Erythroblast (primary cell): ENCODE data around the gene TMEM63A.

ENCODE experiments used
- DNase-seq, 2 experiments: peaks; one replicate each; lab custom pipeline; 2025; lab: John Stamatoyannopoulos, UW
- GATA1 ChIP-seq: IDR thresholded peaks from 2 replicates; pipeline ENCODE4 v1.6.1; 2011; ENCODE audit warnings: low read depth, mild to moderate bottlenecking, control low read depth, low read length, moderate library complexity
- POLR2A ChIP-seq: IDR thresholded peaks from 2 replicates; pipeline ENCODE4 v1.6.1; 2011; ENCODE audit warnings: mild to moderate bottlenecking, low read length

TMEM63A gene

GRCh38 chr1:225917536-225917935, 35.4 kb upstream of the TMEM63A start:
- TF ChIP-seq POLR2A (no peak), GATA1 (no peak)
- peak; percentile 31 to 32 for DNase-seq

DNA sequence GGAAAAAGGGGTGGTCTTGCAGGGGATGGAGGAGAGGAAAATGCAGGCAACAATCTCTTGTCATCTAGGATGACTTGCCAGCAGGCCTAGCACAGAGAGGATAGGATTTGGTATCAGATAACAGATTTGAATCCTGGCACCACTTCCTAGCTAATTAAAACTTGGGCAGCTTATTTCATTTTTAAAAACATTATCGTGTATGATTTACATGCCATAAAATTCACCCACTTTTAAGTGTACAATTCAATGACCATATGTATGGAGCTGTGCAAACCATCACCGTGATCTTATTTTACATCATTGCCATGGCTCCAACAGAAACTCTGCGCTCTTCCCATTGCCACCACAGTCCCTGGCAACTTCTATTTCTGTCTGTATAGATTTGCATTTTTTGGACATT, 34.9 kb upstream of the TMEM63A start:
- no peak for DNase-seq
- no peak for TF ChIP-seq POLR2A
- TF ChIP-seq GATA1: no peak

DNA sequence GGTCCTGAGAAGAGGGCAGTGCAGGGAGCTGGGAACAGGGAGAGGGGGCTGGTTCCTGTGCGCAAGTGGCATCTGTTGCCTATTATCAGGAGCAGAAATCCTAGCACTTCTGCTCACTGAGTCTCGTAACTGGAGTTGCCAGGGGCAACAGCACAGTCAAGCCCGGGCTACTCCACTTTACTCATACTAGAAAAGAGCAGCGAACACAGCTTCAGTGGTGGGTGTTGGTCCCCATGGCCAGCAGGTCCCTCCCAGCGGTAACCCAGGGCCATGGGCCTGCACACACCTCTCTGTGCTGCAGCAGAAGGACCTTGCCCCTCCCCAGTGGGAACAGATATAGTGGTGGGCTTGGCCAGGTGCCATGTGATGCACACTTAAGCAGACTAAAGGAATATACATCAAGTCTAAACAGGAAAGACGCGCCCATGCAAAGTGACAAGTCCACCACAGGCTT, 33.4 kb upstream of the TMEM63A start:
- no peak for DNase-seq
- TF ChIP-seq GATA1: no peak
- TF ChIP-seq POLR2A: no peak

DNA sequence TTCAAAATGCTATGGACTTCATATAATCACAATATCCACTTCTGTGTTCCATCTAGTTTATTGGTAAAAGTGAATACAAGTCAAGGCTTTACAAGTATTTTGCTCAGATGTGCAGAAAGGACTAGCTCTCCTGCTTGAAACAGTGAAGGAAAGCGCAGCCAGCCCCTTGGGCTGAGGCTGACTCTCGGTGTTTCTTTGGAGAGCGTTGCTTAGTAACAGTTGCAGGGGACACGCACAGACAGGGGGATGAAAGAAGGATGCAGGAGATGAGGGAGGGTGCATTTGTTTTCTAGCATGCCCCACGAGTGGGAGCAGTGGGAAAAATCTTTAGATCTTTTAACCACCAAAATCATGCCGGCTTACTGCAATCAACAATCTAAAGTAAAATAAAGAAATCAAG, 32.8 kb upstream of the TMEM63A start:
- no peak for TF ChIP-seq POLR2A
- TF ChIP-seq GATA1: no peak
- DNase-seq: no peak

DNA sequence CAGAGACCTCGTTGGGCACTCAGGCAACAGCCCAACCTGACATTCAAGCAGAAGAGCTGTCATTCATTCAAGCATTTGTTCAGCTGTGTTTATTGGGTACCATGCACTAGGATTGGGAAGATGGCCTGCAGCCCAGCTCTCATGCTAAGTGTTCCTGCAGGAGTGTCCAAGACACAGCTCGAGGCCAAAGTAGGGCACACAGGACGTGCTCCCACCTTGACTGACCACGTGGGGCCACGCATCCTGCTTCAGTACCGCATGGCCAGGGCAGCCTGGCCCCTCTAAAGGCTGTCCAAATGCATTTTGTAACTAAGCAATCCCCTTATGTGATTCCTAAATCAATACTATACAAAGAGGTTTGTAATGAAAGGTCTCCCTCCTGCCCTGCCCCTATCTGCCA, 32.2 kb upstream of the TMEM63A start:
- no peak for TF ChIP-seq POLR2A
- TF ChIP-seq GATA1: no peak
- DNase-seq: no peak

- TF ChIP-seq POLR2A: no peak
- no peak for TF ChIP-seq GATA1
- DNase-seq: peak; percentile 70 to 85
These were observed 29.3 kb upstream of the TMEM63A start for GRCh38 chr1:225911191-225912130.

DNA sequence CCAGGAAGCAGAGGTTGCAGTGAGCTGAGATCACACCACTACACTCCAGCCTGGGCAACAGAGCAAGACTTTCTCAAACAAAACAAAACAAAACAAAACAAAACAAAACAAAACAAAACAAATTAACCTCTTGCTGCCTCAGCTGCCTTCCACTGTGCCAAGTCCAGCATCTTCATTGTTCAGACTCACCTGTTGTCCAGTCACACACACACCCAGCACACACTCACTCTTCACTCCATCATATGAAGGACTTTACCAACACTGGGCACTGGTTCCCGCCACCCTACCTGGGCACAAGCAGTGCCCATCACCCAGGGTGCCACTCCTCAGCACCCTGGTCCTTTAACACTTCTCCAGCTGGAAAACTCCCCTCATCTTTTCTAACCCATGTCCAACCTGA, 27.3 kb upstream of the TMEM63A start:
- TF ChIP-seq GATA1: no peak
- no peak for TF ChIP-seq POLR2A
- no peak for DNase-seq

DNA sequence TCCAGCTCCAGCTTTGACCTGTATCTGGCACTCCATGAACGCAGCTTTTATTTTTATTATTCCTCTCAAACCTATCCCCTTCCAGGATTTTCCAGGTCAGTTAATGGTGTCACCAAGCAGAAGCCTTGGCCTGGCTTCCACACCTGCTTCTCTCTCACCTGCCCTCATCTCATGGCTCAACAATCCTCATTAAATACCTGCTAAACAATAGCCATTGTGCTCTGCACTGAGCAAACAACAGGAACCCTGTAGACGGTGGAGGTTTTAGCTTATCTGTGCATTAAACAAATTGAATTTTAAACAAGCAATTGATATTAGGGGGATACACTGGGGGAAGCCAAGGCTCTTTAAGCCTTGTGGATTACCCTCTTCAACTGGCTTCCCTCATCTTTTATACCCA, 26.6 kb upstream of the TMEM63A start:
- TF ChIP-seq GATA1: no peak
- TF ChIP-seq POLR2A: no peak
- DNase-seq: no peak

DNA sequence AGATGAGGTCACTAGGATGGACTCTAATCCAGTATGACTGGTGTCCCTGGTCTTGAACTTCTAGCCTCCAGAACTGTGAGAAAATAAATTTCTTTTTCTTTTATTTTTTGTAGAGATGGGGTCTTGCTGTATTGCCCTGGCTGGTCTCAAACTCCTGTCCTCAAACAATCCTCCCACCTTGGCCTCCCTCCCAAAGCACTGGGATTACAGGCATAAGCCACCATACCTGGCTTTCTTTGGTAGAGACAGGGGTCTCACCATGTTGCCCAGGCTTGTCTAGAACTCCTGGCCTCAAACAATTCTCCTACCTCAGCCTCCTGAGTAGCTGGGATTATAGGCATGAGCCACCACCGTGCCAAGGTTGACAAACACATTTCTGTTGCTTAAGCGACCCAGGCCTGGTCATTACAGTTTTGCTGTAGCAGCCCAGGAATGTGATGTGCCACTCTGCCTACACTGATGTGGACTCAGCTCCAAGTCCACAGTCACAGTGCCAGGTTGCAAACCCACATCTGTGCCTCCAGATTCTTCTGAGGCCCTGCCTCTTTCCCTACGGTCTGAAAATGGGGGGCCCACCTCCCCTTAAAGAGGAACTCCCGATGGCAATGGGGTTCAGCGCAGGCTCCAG, 25.9 kb upstream of the TMEM63A start:
- no peak for TF ChIP-seq GATA1
- no peak for TF ChIP-seq POLR2A
- DNase-seq: no peak

DNA sequence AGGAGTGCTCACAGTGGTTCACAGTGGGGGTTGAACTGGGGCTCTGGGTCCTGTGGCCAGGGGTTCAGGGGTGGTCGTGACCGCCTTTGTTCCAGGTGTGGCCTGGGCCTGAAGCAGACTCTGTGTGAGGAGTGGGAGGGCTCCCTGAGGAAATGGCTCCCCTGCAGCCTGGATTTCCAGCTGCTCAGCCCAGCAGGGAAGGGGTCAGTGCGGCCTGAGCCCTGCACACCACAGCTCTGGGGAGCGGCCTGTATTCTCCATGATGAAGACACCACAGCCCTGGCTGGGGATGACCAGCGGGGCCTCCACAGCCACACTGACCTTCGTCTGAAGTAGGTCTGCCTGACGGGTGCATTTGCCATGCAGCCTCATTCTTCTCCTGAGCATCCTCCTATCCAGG, 25.2 kb upstream of the TMEM63A start:
- no peak for DNase-seq
- no peak for TF ChIP-seq GATA1
- no peak for TF ChIP-seq POLR2A

DNA sequence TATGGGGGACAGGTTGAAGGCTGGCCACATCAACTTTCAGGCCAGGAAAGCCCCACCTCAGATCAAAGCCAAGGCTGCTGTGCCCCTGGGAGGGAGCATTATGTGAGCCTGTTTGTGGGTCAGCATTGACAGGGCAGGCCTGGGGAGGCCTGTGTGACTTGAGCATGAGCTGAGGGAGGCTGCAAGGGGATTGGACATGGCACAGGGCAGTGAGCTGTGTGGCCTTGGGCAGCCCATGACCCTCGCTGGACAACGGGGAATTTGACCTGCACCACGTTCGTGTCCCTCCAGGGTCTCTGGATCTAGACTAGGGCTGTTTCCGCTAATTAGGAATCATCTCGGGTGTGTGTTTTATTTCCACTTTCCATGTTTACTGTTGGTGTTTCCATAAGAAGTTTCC, 24.3 kb upstream of the TMEM63A start:
- no peak for DNase-seq
- TF ChIP-seq GATA1 (no peak), POLR2A (no peak)

DNA sequence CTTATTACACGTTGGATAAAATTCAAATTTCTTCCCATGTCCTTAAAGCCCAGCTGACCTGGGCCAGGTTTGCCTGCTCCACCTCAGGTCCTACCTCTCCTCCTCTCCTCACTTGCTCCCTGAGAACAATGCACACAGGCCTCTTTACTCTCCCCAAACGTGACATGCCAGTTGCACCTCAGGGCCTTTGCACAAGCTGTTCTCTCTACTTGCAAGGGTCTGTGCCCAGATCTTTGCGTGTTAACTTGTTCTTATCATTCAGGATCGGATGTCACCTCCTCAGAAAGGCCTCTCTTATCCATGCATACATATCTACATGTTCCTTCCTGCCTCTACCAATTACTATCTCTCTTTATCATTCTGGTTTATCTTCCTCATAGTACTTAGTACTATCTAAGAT, 21.4 kb upstream of the TMEM63A start:
- no peak for DNase-seq
- no peak for TF ChIP-seq POLR2A
- no peak for TF ChIP-seq GATA1

DNA sequence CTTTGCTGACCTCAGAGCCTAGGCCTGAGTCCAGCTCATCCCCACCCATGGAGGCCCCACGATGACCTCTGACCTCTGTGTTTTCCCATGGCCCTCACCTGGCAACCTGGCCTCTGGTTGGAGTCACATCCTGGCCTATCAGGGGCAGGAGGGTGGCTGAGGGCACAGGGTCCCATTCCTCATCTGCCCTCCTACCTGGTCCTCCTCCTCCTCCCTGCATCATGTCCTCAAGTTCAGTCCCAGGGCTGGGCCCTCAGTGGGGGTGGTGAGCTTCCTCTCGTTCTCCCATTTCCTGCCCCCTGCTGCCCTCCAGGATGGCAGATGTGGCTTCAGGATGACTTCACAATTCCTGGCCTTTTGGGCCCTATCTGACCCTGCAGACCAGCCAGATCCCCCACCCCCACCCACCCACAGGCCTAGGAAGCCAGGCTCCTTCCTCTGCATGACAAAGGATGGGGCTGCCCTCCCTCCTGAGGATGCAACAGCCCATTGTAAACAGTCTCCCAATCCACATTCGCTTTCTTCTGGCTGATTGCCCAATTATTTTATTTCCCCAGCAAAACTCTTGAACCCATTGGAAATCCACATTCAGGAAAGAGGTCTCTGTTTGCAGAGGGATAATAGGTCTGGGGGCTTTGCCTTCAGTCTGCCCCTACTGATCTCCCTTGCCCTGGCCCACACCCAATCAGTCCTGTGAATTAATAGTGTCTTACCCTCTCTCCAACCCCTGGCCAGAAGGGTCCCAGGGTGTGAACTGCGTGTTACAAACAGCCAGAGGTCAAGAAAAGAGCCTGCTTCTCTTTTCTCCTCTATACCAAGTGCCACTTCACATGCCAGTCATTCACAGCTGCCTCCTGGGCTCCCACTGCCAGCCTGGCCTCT, 17.1 kb upstream of the TMEM63A start:
- TF ChIP-seq POLR2A (no peak), GATA1 (no peak)
- DNase-seq: no peak
